Esophagus squamous epithelium (tissue), 5 donors: ENCODE results near the gene DDOST. TPM values are rescaled to one million over a fixed set of nuclear protein-coding genes. Genes with fewer than 3 reads are reported as not detected.
A peak's percentile ranks its signal among the peaks of the same experiment; 100 is the strongest.

Source experiments
- DNase-seq: peaks from one replicate; lab custom pipeline; 2025; lab: John Stamatoyannopoulos, UW
- H3K27ac ChIP-seq, 4 donors: fragments of 200-600 bp; sonication (generic); one replicate each; pipeline ENCODE4 v1.5.1; 2016 to 2019; ENCODE audit warnings: mild to moderate bottlenecking in 1 of 4
- H3K27me3 ChIP-seq, 4 donors: fragments of 200-600 bp; sonication (generic); 1 replicate in 3 of 4; 2 replicates in 1 of 4; pipeline versions ENCODE4 v1.5.1 to v1.6.0; 2017 to 2021; ENCODE audit warnings: antibody characterized with exemption in 1 of 4
- H3K36me3 ChIP-seq, 3 donors: fragments of 200-600 bp; sonication (generic); one replicate each; pipeline ENCODE4 v1.5.1; 2016 to 2019
- H3K4me1 ChIP-seq, 3 donors: fragments of 200-600 bp; sonication (generic); one replicate each; pipeline ENCODE4 v1.5.1; 2017 to 2019
- H3K4me3 ChIP-seq, 4 donors: fragments of 200-600 bp; sonication (generic); 1 replicate in 3 of 4; 2 replicates in 1 of 4; pipeline ENCODE4 v1.5.1; 2016 to 2019; ENCODE audit warnings: mild to moderate bottlenecking in 2 of 4, moderate library complexity in 1 of 4
- H3K9me3 ChIP-seq, 3 donors: fragments of 200-600 bp; sonication (generic); one replicate each; pipeline ENCODE4 v1.5.1; 2016 to 2019
- POLR2A ChIP-seq, 4 donors: fragments of 450-650 bp; IDR thresholded peaks; one replicate each; pipeline ENCODE4 v1.6.1; 2017; ENCODE audit warnings: antibody characterized with exemption in 4 of 4, mild to moderate bottlenecking in 4 of 4, moderate library complexity in 3 of 4
- WGBS, 2 donors: methylation state at CpG; one replicate each; pipeline ENCODE4 v1.1.5; 2018; 5-methylcytosine and 5-hydroxymethylcytosine counted together
- intact Hi-C: fragments of 100-400 bp; cut with DNase I; formaldehyde crosslinking; loops from one replicate; pipeline ENCODE4 v1.15.0; 2022
- total RNA-seq, 4 donors: library from RNA; depleted of rRNA; stranded (reverse); fragments of >200 nt; gene quantifications; one replicate each; pipeline ENCODE4 v1.1.0, GENCODE V29; 2016
- TF ChIP-seq, protein P1 (sequence below), 6 experiments: fragments of 450-650 bp in 4 of 6; fragments of 200-600 bp in 2 of 6; sonication (generic) in 2 of 6; IDR thresholded peaks; one replicate each; pipeline ENCODE4 v1.5.1; 2016 to 2019; ENCODE audit warnings: antibody characterized with exemption in 6 of 6, mild to moderate bottlenecking in 4 of 6, moderate library complexity in 4 of 6
- donor health status: DM: yes; HTN: yes; CAD: no.

The DDOST gene
- total RNA-seq, 4 donors from 2014 or later = 106 to 183 (median 127) TPM

DNA sequence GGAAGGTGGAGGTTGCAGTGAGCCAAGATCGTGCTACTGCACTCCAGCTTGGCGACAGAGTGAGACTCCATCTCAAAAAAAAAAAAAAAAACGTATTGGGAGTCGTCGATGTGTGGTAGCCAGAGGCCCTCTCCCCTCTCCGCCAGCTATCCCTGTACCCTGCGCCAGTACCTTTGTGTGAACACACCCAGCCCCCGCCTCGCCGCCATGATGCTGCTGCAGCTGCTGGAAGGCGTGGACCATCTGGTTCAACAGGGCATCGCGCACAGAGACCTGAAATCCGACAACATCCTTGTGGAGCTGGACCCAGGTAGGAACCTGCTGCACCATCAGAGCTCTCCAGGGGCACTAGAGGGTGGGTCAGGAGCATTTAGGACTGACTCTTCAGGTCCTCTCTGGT lies 15.8 kb downstream of the DDOST start:
- 75 to 81% methylated on average over 13 to 14 of the region's 14 CpGs for WGBS, 2 donors
- TF ChIP-seq, protein P1, sequence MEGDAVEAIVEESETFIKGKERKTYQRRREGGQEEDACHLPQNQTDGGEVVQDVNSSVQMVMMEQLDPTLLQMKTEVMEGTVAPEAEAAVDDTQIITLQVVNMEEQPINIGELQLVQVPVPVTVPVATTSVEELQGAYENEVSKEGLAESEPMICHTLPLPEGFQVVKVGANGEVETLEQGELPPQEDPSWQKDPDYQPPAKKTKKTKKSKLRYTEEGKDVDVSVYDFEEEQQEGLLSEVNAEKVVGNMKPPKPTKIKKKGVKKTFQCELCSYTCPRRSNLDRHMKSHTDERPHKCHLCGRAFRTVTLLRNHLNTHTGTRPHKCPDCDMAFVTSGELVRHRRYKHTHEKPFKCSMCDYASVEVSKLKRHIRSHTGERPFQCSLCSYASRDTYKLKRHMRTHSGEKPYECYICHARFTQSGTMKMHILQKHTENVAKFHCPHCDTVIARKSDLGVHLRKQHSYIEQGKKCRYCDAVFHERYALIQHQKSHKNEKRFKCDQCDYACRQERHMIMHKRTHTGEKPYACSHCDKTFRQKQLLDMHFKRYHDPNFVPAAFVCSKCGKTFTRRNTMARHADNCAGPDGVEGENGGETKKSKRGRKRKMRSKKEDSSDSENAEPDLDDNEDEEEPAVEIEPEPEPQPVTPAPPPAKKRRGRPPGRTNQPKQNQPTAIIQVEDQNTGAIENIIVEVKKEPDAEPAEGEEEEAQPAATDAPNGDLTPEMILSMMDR (IDR thresholded peaks at IDR 0.05) = no peak
- no peak for TF ChIP-seq POLR2A (IDR thresholded peaks at IDR 0.05)
- Histone ChIP-seq H3K36me3 (peaks cover 19 to 99% (median 53%) of the 10 kb centered on the region in 3 donors), H3K9me3 (no peaks in the 10 kb centered on the region), H3K27ac (no peak overlapping the region), H3K4me1 (no peaks in the 10 kb centered on the region), H3K27me3 (no peaks in the 10 kb centered on the region), H3K4me3 (no peak overlapping the region)
- DNase-seq = no peak
- intact Hi-C loops = no loop called here

DNA sequence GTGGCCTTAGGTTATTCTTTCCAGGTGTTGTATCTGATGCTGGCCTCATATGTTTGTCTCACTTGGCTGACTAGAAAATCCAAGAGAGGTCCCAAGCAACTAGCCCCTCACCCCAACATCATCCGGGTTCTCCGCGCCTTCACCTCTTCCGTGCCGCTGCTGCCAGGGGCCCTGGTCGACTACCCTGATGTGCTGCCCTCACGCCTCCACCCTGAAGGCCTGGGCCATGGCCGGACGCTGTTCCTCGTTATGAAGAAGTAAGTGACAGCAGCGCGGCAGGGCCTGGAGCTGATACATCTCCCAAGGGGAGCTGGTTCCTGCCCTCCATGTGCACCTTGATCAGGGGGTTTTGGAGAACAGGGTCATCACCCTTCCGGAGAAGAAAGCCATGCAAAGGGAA lies 16.8 kb downstream of the DDOST start:
- H3K27me3 ChIP-seq = no peaks in the 10 kb centered on the region
- WGBS, 2 donors = 92 to 94% methylated on average over 12 to 13 of the region's 13 CpGs
- H3K4me1 ChIP-seq = no peaks in the 10 kb centered on the region
- H3K27ac ChIP-seq = no peak overlapping the region
- no peak overlapping the region for H3K4me3 ChIP-seq
- no peaks in the 10 kb centered on the region for H3K9me3 ChIP-seq
- TF ChIP-seq POLR2A (IDR thresholded peaks at IDR 0.05) = no peak
- TF ChIP-seq, protein P1 (IDR thresholded peaks at IDR 0.05) = no peak
- intact Hi-C loops = loop anchor here (5.0 kb wide), 1 partner anchor 122 kb away; no protein-coding TSS in a partner anchor
- H3K36me3 ChIP-seq = peaks cover 24 to 99% (median 48%) of the 10 kb centered on the region in 3 donors
- DNase-seq = no peak

DNA sequence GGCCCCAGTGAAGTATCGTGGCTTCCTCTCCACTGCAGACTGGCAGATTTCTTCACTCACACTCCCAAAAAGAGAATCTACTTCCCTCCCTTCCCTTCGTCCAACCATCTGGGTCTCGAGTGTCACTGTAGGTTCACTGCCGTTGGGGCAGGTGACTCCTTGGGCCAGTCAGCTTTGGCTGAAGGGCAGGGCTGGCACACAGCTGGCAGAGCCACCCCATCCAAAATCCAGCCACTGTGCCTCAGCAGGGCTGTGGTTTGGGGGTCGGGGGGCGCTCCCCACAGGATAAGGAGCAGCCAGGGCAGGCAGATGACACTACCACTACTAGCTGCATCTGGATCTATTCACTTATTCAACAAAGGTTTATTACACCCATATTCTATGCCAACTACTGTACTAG lies 18.1 kb downstream of the DDOST start:
- H3K27ac ChIP-seq = no peak overlapping the region
- TF ChIP-seq, protein P1 (IDR thresholded peaks at IDR 0.05) = no peak
- TF ChIP-seq POLR2A (IDR thresholded peaks at IDR 0.05) = no peak
- no peaks in the 10 kb centered on the region for H3K4me1 ChIP-seq
- WGBS, 2 donors = 56 to 77% methylated on average over 4 of the region's 6 CpGs
- intact Hi-C loops = loop anchor here (5.0 kb wide), 1 partner anchor 121 kb away; no protein-coding TSS in a partner anchor
- no peak for DNase-seq
- H3K36me3 ChIP-seq = peaks cover 22 to 99% (median 49%) of the 10 kb centered on the region in 3 donors
- H3K27me3 ChIP-seq = no peaks in the 10 kb centered on the region
- no peak overlapping the region for H3K4me3 ChIP-seq
- no peaks in the 10 kb centered on the region for H3K9me3 ChIP-seq

DNA sequence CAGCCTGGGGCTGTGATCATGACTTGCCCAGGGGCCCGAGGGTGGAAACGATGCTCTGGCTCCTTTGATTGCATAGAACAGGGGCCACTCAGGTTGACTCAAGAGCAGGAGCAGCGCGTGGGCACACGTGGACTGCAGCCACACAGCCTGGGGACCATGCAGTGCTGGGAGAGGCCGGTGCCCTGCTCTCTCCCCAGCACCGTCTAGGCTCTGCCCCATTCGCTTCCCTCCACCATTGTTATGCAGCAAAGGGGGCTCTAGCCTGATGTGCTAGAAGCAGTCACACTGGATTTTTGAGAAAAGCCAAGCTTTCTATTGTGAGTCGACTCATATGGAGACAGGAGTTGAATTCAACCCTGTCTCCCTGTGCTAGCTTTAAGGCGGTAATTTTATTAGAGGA lies 19.2 kb downstream of the DDOST start:
- peaks cover 23 to 99% (median 55%) of the 10 kb centered on the region in 3 donors for H3K36me3 ChIP-seq
- intact Hi-C loops = loop anchor here (5.0 kb wide), 1 partner anchor 120 kb away; no protein-coding TSS in a partner anchor

DNA sequence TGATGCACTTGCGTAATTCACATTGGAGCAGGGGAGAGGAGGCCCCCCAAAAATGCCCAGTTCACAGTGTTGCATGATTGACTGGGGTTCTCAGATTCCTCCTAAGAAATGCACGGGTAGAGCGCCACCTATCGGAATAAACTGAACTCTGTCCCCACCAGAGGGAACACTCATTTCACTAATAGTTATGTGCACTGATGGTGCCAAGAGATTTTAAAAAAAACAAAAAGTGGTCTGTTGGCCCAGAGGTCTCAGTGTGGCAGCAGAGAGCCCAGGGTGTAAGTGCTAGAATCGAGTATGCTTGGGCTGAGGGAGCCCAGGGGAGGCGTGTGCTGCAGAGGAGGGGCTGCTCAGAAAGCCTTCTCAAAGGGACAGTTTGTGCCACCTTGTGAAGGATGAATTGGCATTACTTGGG lies 21.0 kb downstream of the DDOST start:
- Histone ChIP-seq H3K4me3 (no peak overlapping the region), H3K27me3 (no peaks in the 10 kb centered on the region), H3K9me3 (no peaks in the 10 kb centered on the region), H3K36me3 (peaks cover 21 to 85% (median 48%) of the 10 kb centered on the region in 3 donors), H3K27ac (no peak overlapping the region), H3K4me1 (peaks cover under 1 to 9% (median 5%) of the 10 kb centered on the region in 3 donors)
- DNase-seq = no peak
- 21 to 55% methylated on average over 2 to 6 of the region's 6 CpGs for WGBS, 2 donors
- intact Hi-C loops = loop anchor here (5.0 kb wide), 1 partner anchor 118 kb away; no protein-coding TSS in a partner anchor
- TF ChIP-seq, protein P1 (IDR thresholded peaks at IDR 0.05) = peak; percentile 66 to 85 (median 76)
- no peak for TF ChIP-seq POLR2A (IDR thresholded peaks at IDR 0.05)

More for the DNA sequence above, 19.2 kb downstream of the DDOST start:
- Histone ChIP-seq H3K4me1 (no peaks in the 10 kb centered on the region), H3K9me3 (no peaks in the 10 kb centered on the region), H3K4me3 (no peak overlapping the region), H3K27me3 (no peaks in the 10 kb centered on the region), H3K27ac (no peak overlapping the region)
- 68 to 93% methylated on average over 2 to 8 of the region's 10 CpGs for WGBS, 2 donors
- TF ChIP-seq, protein P1 (IDR thresholded peaks at IDR 0.05) = no peak
- TF ChIP-seq POLR2A (IDR thresholded peaks at IDR 0.05) = no peak
- no peak for DNase-seq
